ENCODE data around the gene AGBL4. TPM values are rescaled to one million over a fixed set of nuclear protein-coding genes. Genes with fewer than 3 reads are reported as not detected.
"Not testable (repeated sequence)": the region's sequence is repeated elsewhere in the genome, so short reads cannot be mapped to it uniquely, and the experiment has no call there.

AGBL4 gene
- total RNA-seq, 1 experiment from 2014 or later, result 0.33 TPM

GRCh38 chr1:48523558-48523957 is 1500.2 kb downstream of the AGBL4 start:
- intact Hi-C loops (cut with micrococcal nuclease), result loop anchor here (1.0 kb wide), 1 partner anchor 29 kb away; no protein-coding TSS in a partner anchor
- DNase-seq (no peak), ATAC-seq (peak; percentile 23)
- ChIA-PET POLR2A (ENCODE audit: unreplicated experiment) (interaction anchor here (0.6 kb wide), 1 partner anchor 13 kb away, joined by 4 read pairs; no protein-coding TSS in a partner anchor), CTCF (no interaction called here)
- Histone ChIP-seq H3K79me2 (ENCODE audit: low read length) (no peaks in the 10 kb centered on the region), H3K9me2 (replicated peaks; ENCODE audit: low read length) (no peaks in the 10 kb centered on the region), H3K4me2 (ENCODE audit: low read length) (no peak overlapping the region), H3K4me3 (ENCODE audit: low read length) (no peak overlapping the region), H3K9ac (ENCODE audit: low read length) (no peak overlapping the region), H3K27ac (ENCODE audit: low read length) (no peak overlapping the region), H3K36me3 (ENCODE audit: low read depth, low read length) (no peaks in the 10 kb centered on the region), H3K27me3 (ENCODE audit: low read length) (0 out of 2 replicates have a peak, but pooled peaks cover 16% of the 10 kb centered on the region), H4K20me1 (ENCODE audit: low read length) (no peaks in the 10 kb centered on the region), H2AFZ (ENCODE audit: low read length) (no peak overlapping the region), H3K9me3 (ENCODE audit: low read length) (no peaks in the 10 kb centered on the region), H3K4me1 (ENCODE audit: insufficient read depth, low read length) (peaks cover 10% of the 10 kb centered on the region; the same call in 1 of the 2 replicates), H3F3A (ENCODE audit: low read length, unreplicated experiment) (no peaks in the 10 kb centered on the region)
- BruUV-seq (replicated peaks), result no TSS peak
- no peak for TF ChIP-seq CTCF (conservative IDR thresholded peaks at IDR 0.05; ENCODE audit: low read depth, low read length)
- no peak for TF ChIP-seq EZH2phosphoT487 (IDR thresholded peaks at IDR 0.05; ENCODE audit: borderline replicate concordance, low read length)
- TF ChIP-seq EZH2 (IDR thresholded peaks at IDR 0.05; ENCODE audit: low read length, unreplicated experiment), result no peak

- DNase-seq; H3K36me3 ChIP-seq (ENCODE audit: low read depth, low read length); H3K9me2 ChIP-seq (replicated peaks; ENCODE audit: low read length); H3K4me3 ChIP-seq (ENCODE audit: low read length); H2AFZ ChIP-seq (ENCODE audit: low read length); BruUV-seq (replicated peaks); H3K4me2 ChIP-seq (ENCODE audit: low read length); H3K9me3 ChIP-seq (ENCODE audit: low read length); H3K4me1 ChIP-seq (ENCODE audit: insufficient read depth, low read length); CTCF ChIA-PET; H4K20me1 ChIP-seq (ENCODE audit: low read length); intact Hi-C loops (cut with micrococcal nuclease); ATAC-seq; POLR2A ChIA-PET (ENCODE audit: unreplicated experiment); H3K79me2 ChIP-seq (ENCODE audit: low read length); H3K27ac ChIP-seq (ENCODE audit: low read length); H3K9ac ChIP-seq (ENCODE audit: low read length); H3F3A ChIP-seq (ENCODE audit: low read length, unreplicated experiment): not testable (repeated sequence)
- H3K27me3 ChIP-seq (ENCODE audit: low read length), result 0 out of 2 replicates have a peak, but pooled peaks cover 23% of the 10 kb centered on the region
These were observed 1503.9 kb downstream of the AGBL4 start for GRCh38 chr1:48519896-48520295.

GRCh38 chr1:48506870-48507269 is 1516.9 kb downstream of the AGBL4 start:
- Histone ChIP-seq H3K9ac (ENCODE audit: low read length) (no peak overlapping the region), H3K9me2 (replicated peaks; ENCODE audit: low read length) (no peaks in the 10 kb centered on the region), H3F3A (ENCODE audit: low read length, unreplicated experiment) (no peaks in the 10 kb centered on the region), H3K27me3 (ENCODE audit: low read length) (peaks cover 15% of the 10 kb centered on the region; the same call in 1 of the 2 replicates), H3K4me1 (ENCODE audit: insufficient read depth, low read length) (no peaks in the 10 kb centered on the region), H3K4me3 (ENCODE audit: low read length) (no peak overlapping the region), H3K79me2 (ENCODE audit: low read length) (no peaks in the 10 kb centered on the region), H3K9me3 (ENCODE audit: low read length) (no peaks in the 10 kb centered on the region), H2AFZ (ENCODE audit: low read length) (no peak overlapping the region), H3K36me3 (ENCODE audit: low read depth, low read length) (no peaks in the 10 kb centered on the region), H4K20me1 (ENCODE audit: low read length) (no peaks in the 10 kb centered on the region), H3K4me2 (ENCODE audit: low read length) (no peak overlapping the region), H3K27ac (ENCODE audit: low read length) (no peak overlapping the region)
- POLR2A ChIA-PET (ENCODE audit: unreplicated experiment), result no interaction called here
- no TSS peak for BruUV-seq (replicated peaks)
- intact Hi-C loops (cut with micrococcal nuclease), result no loop called here
- CTCF ChIA-PET, result no interaction called here
- DNase-seq (no peak), ATAC-seq (no peak)
- no peak for TF ChIP-seq CTCF (conservative IDR thresholded peaks at IDR 0.05; ENCODE audit: low read depth, low read length)
- no peak for TF ChIP-seq EZH2 (IDR thresholded peaks at IDR 0.05; ENCODE audit: low read length, unreplicated experiment)
- no peak for TF ChIP-seq EZH2phosphoT487 (IDR thresholded peaks at IDR 0.05; ENCODE audit: borderline replicate concordance, low read length)
